Endothelial cell of umbilical vein (primary cell): ENCODE measurements around the gene P2RY6. TPM values are rescaled to one million over a fixed set of nuclear protein-coding genes. Genes with fewer than 3 reads are reported as not detected.

Source experiments
- BruUV-seq: library from RNA; stranded (reverse); fragments of 400-500 nt; replicated peaks from 2 replicates; lab custom pipeline; 2021; lab: Mats Ljungman, UMichigan
- CTCF ChIA-PET: fragments of 300-600, 350-600 bp; sonication (Branson Sonifier 250); formaldehyde crosslinking; loops from one replicate; lab custom pipeline; 2021; ENCODE audit warnings: antibody characterized with exemption, inconsistent platforms; lab: Charles Lee
- POLR2A ChIA-PET: fragments of 300-600, 350-600 bp; sonication (Branson Sonifier 250); formaldehyde crosslinking; loops from one replicate; lab custom pipeline; 2021; ENCODE audit warnings: antibody characterized with exemption, inconsistent platforms; lab: Charles Lee
- DNase-seq: peaks from one replicate; pipeline ENCODE4 v3.0.0-alpha.2; 2011; ENCODE audit warnings: low read depth, low spot score
- FAIRE-seq: peaks from 2 replicates; lab custom pipeline; 2011; peaks lifted over from hg19 to GRCh38; lab: Jason Lieb, UNC
- H2AFZ ChIP-seq: 2 replicates; pipeline ENCODE4 v1.6.0; 2012; ENCODE audit warnings: low read depth, low read length, control low read depth, inconsistent platforms
- H3K27ac ChIP-seq: 2 replicates; pipeline ENCODE4 v1.5.1; 2011; ENCODE audit warnings: low read depth, mild to moderate bottlenecking, control low read depth, low read length, moderate library complexity; ENCODE audit not compliant: insufficient read depth
- H3K27me3 ChIP-seq, 2 experiments: 2 replicates each; pipeline versions ENCODE4 v1.6.0 to v1.6.1; 2011; ENCODE audit warnings: low read length in 2 of 2, mixed read lengths in 1 of 2; ENCODE audit not compliant: control insufficient read depth in 2 of 2, insufficient read depth in 2 of 2
- H3K36me3 ChIP-seq, 2 experiments: 2 replicates in 1 of 2; 3 replicates in 1 of 2; pipeline ENCODE4 v1.5.1; 2011; ENCODE audit warnings: low read length in 2 of 2, mild to moderate bottlenecking in 1 of 2, moderate library complexity in 1 of 2; ENCODE audit not compliant: control insufficient read depth in 2 of 2, insufficient read depth in 2 of 2; ENCODE audit errors: extremely low read depth in 1 of 2
- H3K4me1 ChIP-seq: 3 replicates; pipeline ENCODE4 v1.5.1; 2011; ENCODE audit warnings: mild to moderate bottlenecking, low read length; ENCODE audit not compliant: control insufficient read depth, insufficient read depth; ENCODE audit errors: extremely low read depth
- H3K4me2 ChIP-seq: 2 replicates; pipeline ENCODE4 v1.6.1; 2011; ENCODE audit warnings: low read length, control low read depth, mixed read lengths; ENCODE audit not compliant: insufficient read depth
- H3K4me3 ChIP-seq, 3 experiments: fragments of 200-600 bp in 1 of 3; sonication (generic), shearing (Covaris generic) in 1 of 3; replicated peaks in 1 of 3; 2 replicates each; pipeline ENCODE4 v1.5.1; 2011 to 2016; ENCODE audit warnings: control low read depth in 3 of 3, low read length in 3 of 3, mild to moderate bottlenecking in 2 of 3, inconsistent platforms in 1 of 3, low read depth in 1 of 3, moderate library complexity in 1 of 3; ENCODE audit not compliant: insufficient read depth in 1 of 3
- H3K79me2 ChIP-seq: 2 replicates; pipeline ENCODE4 v1.6.0; 2012; ENCODE audit warnings: low read length, inconsistent platforms; ENCODE audit not compliant: control insufficient read depth, insufficient read depth
- H3K9ac ChIP-seq: replicated peaks from 2 replicates; pipeline ENCODE3; 2011; ENCODE audit warnings: low read length, control low read depth; ENCODE audit not compliant: insufficient read depth; ENCODE audit errors: extremely low read depth
- H3K9me1 ChIP-seq: replicated peaks from 3 replicates; pipeline ENCODE4 v1.6.0; 2011; ENCODE audit warnings: mild to moderate bottlenecking, low read length; ENCODE audit not compliant: control insufficient read depth, insufficient read depth; ENCODE audit errors: extremely low read depth
- H3K9me3 ChIP-seq: replicated peaks from 2 replicates; pipeline ENCODE4 v1.5.1; 2012; ENCODE audit warnings: low read length, inconsistent platforms; ENCODE audit not compliant: control insufficient read depth, insufficient read depth
- H4K20me1 ChIP-seq: replicated peaks from 2 replicates; pipeline ENCODE3; 2011; ENCODE audit warnings: mild to moderate bottlenecking, low read length; ENCODE audit not compliant: control insufficient read depth, insufficient read depth; ENCODE audit errors: extremely low read depth
- EZH2 ChIP-seq: IDR thresholded peaks from 2 replicates; pipeline ENCODE4 v1.6.1; 2012; ENCODE audit warnings: borderline replicate concordance, low read depth, mild to moderate bottlenecking, moderate library complexity, low read length, inconsistent platforms; ENCODE audit not compliant: severe bottlenecking
- FOS ChIP-seq: IDR thresholded peaks from 2 replicates; pipeline ENCODE4 v1.6.1; 2011; ENCODE audit warnings: mild to moderate bottlenecking, low read length, moderate library complexity, borderline replicate concordance; ENCODE audit not compliant: insufficient read depth
- GATA2 ChIP-seq: IDR thresholded peaks from 2 replicates; pipeline ENCODE4 v1.7.0; 2011; ENCODE audit warnings: low read depth, mild to moderate bottlenecking, moderate library complexity, mixed read lengths, low read length; ENCODE audit not compliant: insufficient read length, insufficient read depth
- JUN ChIP-seq: IDR thresholded peaks from 2 replicates; pipeline ENCODE4 v1.6.1; 2011; ENCODE audit warnings: borderline replicate concordance, low read depth; ENCODE audit not compliant: insufficient read length, insufficient read depth
- MAX ChIP-seq: IDR thresholded peaks from 2 replicates; pipeline ENCODE4 v1.6.1; 2011; ENCODE audit not compliant: insufficient read depth, insufficient read length
- MYC ChIP-seq: IDR thresholded peaks from one replicate; pipeline ENCODE4 v1.6.1; 2011; ENCODE audit warnings: mild to moderate bottlenecking, low read depth, low read length
- POLR2A ChIP-seq: IDR thresholded peaks from 2 replicates; pipeline ENCODE4 v1.6.1; 2012; ENCODE audit warnings: low read depth, mild to moderate bottlenecking, control low read depth, low read length
- POLR2AphosphoS5 ChIP-seq: IDR thresholded peaks from 2 replicates; pipeline ENCODE4 v1.6.1; 2012; ENCODE audit warnings: low read depth, mild to moderate bottlenecking, control low read depth, low read length, moderate library complexity; ENCODE audit not compliant: insufficient read depth
- dilution Hi-C: fragments of 300-500 bp; cut with MboI; formaldehyde crosslinking; loops from one replicate; pipeline ENCODE4 v1.15.0; 2019; ENCODE audit warnings: low sequenced_read_pairs; ENCODE audit not compliant: extremely low pct_ligation_motif_present
- intact Hi-C: fragments of 100-400 bp; cut with micrococcal nuclease; formaldehyde crosslinking; loops from one replicate; pipeline ENCODE4 v1.10.0; 2022
- polyA plus RNA-seq, 4 experiments: library from polyadenylated mRNA; depleted of rRNA in 3 of 4; stranded (reverse) in 3 of 4; unstranded in 1 of 4; fragments of >200 nt; gene quantifications; 2 replicates each; pipeline versions ENCODE4 v1.2.1 to v1.2.3, GENCODE V29; 2011 to 2012; ENCODE audit warnings: missing spikeins in 1 of 4
- total RNA-seq: library from RNA; stranded (reverse); gene quantifications from 2 replicates; pipeline ENCODE4 v1.2.3, GENCODE V29; 2021
- TF ChIP-seq, protein P1 (sequence below), 2 donors: IDR thresholded peaks; 1 replicate in 1 of 2; 2 replicates in 1 of 2; pipeline ENCODE4 v1.5.1; 2011; ENCODE audit warnings: low read length in 2 of 2, mild to moderate bottlenecking in 2 of 2, moderate library complexity in 2 of 2, control low read depth in 1 of 2, inconsistent platforms in 1 of 2, low read depth in 1 of 2; ENCODE audit not compliant: insufficient read depth in 1 of 2; ENCODE audit errors: extremely low read depth in 1 of 2

Gene P2RY6
- total and polyA plus RNA-seq, 2 donors (not counting 3 experiments of a cell fraction or from before 2014, with no cell fraction given), result 0.47 TPM; not detected in 1

GRCh38 chr11:73317803-73318202 is 45.7 kb downstream of the P2RY6 start:
- ChIA-PET POLR2A (no interaction called here), CTCF (interaction anchor here (0.7 to 16.0 kb wide), 2 partner anchors 10 to 18 kb away, joined by 4 to 455 read pairs; partner anchors contain the start of gene ARHGEF17)
- H3K36me3 ChIP-seq, result peaks cover 0 to 3% of the 10 kb centered on the region in 2 experiments
- H3K27me3 ChIP-seq, result no peaks in the 10 kb centered on the region
- BruUV-seq, result no TSS peak
- H3K79me2 ChIP-seq, result peaks cover 28% of the 10 kb centered on the region
- intact Hi-C loops (no loop called here), dilution Hi-C loops (no loop called here)
- H3K9me1 ChIP-seq, result no peaks in the 10 kb centered on the region
- H2AFZ ChIP-seq, result no peak overlapping the region
- no peak overlapping the region for H3K27ac ChIP-seq
- no peaks in the 10 kb centered on the region for H4K20me1 ChIP-seq
- no peak overlapping the region for H3K4me2 ChIP-seq
- TF ChIP-seq POLR2AphosphoS5 (no peak), EZH2 (no peak), MYC (no peak), GATA2 (no peak), MAX (no peak), FOS (no peak), JUN (no peak), POLR2A (no peak)
- TF ChIP-seq, protein P1, sequence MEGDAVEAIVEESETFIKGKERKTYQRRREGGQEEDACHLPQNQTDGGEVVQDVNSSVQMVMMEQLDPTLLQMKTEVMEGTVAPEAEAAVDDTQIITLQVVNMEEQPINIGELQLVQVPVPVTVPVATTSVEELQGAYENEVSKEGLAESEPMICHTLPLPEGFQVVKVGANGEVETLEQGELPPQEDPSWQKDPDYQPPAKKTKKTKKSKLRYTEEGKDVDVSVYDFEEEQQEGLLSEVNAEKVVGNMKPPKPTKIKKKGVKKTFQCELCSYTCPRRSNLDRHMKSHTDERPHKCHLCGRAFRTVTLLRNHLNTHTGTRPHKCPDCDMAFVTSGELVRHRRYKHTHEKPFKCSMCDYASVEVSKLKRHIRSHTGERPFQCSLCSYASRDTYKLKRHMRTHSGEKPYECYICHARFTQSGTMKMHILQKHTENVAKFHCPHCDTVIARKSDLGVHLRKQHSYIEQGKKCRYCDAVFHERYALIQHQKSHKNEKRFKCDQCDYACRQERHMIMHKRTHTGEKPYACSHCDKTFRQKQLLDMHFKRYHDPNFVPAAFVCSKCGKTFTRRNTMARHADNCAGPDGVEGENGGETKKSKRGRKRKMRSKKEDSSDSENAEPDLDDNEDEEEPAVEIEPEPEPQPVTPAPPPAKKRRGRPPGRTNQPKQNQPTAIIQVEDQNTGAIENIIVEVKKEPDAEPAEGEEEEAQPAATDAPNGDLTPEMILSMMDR (IDR thresholded peaks at IDR 0.05; ENCODE audit: extremely low read depth in 1 of 2, insufficient read depth in 1 of 2, low read depth in 1 of 2, low read length in 2 of 2), result no peak
- H3K9me3 ChIP-seq, result no peaks in the 10 kb centered on the region
- DNase-seq, result no peak
- H3K4me1 ChIP-seq, result peaks cover 37% of the 10 kb centered on the region
- no peak overlapping the region for H3K9ac ChIP-seq
- no peak overlapping the region for H3K4me3 ChIP-seq
- FAIRE-seq, result no peak
